Measurements from ENCODE around the gene GLIS2. TPM values are rescaled to one million over a fixed set of nuclear protein-coding genes. Genes with fewer than 3 reads are reported as not detected.

The GLIS2 gene
- total and polyA plus RNA-seq, 10 donors, result 0.89 to 8.4 (median 3.3) TPM

- Histone ChIP-seq H3K9me3 (no peaks in the 10 kb centered on the region), H3K4me3 (no peak overlapping the region), H3K27ac (no peak overlapping the region), H3K36me3 (peaks cover 0 to 67% (median 22%) of the 10 kb centered on the region in 6 donors), H3K4me1 (peaks cover 0 to 18% (median 12%) of the 10 kb centered on the region in 6 donors), H3K27me3 (replicated peaks in 1 of 7) (peaks cover 0 to 12% (median 0%) of the 10 kb centered on the region in 7 donors)
- TF ChIP-seq, protein P1, sequence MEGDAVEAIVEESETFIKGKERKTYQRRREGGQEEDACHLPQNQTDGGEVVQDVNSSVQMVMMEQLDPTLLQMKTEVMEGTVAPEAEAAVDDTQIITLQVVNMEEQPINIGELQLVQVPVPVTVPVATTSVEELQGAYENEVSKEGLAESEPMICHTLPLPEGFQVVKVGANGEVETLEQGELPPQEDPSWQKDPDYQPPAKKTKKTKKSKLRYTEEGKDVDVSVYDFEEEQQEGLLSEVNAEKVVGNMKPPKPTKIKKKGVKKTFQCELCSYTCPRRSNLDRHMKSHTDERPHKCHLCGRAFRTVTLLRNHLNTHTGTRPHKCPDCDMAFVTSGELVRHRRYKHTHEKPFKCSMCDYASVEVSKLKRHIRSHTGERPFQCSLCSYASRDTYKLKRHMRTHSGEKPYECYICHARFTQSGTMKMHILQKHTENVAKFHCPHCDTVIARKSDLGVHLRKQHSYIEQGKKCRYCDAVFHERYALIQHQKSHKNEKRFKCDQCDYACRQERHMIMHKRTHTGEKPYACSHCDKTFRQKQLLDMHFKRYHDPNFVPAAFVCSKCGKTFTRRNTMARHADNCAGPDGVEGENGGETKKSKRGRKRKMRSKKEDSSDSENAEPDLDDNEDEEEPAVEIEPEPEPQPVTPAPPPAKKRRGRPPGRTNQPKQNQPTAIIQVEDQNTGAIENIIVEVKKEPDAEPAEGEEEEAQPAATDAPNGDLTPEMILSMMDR (IDR thresholded peaks at IDR 0.05 in 8 of 11, conservative IDR thresholded peaks at IDR 0.05 in 3 of 11), result no peak
- peak in 1 of 3 donors; percentile 25 for TF ChIP-seq POLR2AphosphoS5 (IDR thresholded peaks at IDR 0.05)
- WGBS, 5 donors, result 87 to 94% (median 87%) methylated on average over 17 to 32 of the region's 32 CpGs
- DNase-seq, result no peak
- intact Hi-C loops (cut with DNase I; ENCODE audit: low total_unique reads), result loop anchor here (5.0 kb wide), 1 partner anchor 48 kb away; no protein-coding TSS in a partner anchor
Observed at GRCh38 chr16:4334724-4335495, 19.0 kb downstream of the GLIS2 start.

DNA sequence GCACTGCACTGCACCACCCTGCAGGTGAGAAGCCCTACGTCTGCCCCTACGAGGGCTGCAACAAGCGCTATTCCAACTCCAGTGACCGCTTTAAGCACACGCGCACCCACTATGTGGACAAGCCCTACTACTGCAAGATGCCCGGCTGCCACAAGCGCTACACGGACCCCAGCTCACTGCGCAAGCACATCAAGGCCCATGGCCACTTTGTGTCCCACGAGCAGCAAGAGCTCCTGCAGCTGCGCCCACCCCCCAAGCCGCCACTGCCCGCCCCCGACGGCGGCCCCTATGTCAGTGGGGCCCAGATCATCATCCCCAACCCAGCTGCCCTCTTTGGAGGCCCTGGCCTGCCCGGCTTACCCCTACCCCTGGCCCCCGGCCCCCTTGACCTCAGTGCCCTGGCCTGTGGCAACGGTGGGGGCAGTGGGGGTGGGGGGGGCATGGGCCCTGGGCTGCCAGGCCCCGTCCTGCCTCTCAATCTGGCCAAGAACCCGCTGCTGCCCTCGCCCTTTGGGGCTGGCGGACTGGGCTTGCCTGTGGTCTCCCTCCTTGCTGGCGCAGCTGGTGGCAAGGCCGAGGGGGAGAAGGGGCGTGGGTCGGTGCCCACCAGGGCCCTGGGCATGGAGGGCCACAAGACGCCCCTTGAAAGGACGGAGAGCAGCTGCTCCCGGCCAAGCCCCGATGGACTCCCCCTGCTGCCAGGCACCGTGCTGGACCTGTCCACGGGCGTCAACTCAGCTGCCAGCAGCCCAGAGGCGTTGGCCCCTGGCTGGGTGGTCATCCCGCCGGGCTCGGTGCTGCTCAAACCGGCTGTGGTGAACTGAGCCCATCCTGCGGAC lies 21.1 kb downstream of the GLIS2 start:
- H3K36me3 ChIP-seq, result peaks cover 0 to 87% (median 34%) of the 10 kb centered on the region in 6 donors
- intact Hi-C loops (cut with DNase I; ENCODE audit: low total_unique reads), result no loop called here
- 90 to 95% (median 92%) methylated on average over 5 to 41 of the region's 41 CpGs for WGBS, 5 donors

DNA sequence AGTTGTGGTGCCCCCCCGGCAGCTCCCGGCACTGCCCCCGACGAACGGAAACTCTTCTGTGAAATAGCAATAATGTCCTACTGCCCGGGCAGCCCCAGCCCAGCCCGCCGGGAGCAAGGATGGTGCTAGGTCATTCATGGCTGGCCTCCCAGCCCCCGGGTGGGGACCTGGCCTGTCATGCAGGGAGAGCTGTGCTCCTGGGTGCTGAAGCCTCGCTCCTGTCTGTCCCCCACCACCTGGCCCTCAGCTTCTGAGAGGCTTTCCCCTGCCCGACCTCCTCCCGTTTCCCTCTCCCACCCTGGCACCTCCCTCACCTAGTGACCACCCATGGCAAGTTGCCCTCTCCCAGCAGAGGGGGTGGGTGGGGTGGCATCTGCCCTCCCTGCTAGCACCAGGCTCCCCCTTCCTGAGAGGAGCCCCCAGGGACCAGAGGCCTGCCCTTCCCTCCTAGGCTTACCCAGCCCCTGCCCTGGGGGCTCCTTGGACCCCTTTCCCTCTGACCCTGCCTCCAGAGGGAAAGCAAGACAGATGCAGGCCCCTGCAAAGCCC lies 21.7 kb downstream of the GLIS2 start:
- intact Hi-C loops (cut with DNase I; ENCODE audit: low total_unique reads), result no loop called here
- peaks cover 0 to 17% (median 10%) of the 10 kb centered on the region in 6 donors for H3K4me1 ChIP-seq
- H3K9me3 ChIP-seq, result no peaks in the 10 kb centered on the region
- TF ChIP-seq POLR2AphosphoS5 (IDR thresholded peaks at IDR 0.05) (no peak), POLR2A (IDR thresholded peaks at IDR 0.05) (no peak)
- TF ChIP-seq, protein P1 (IDR thresholded peaks at IDR 0.05 in 8 of 11, conservative IDR thresholded peaks at IDR 0.05 in 3 of 11), result no peak
- H3K27ac ChIP-seq, result no peak overlapping the region
- no peak for DNase-seq
- peaks cover 0 to 88% (median 34%) of the 10 kb centered on the region in 6 donors for H3K36me3 ChIP-seq
- peaks cover 0 to 10% (median 0%) of the 10 kb centered on the region in 7 donors for H3K27me3 ChIP-seq (replicated peaks in 1 of 7)
- no peak overlapping the region for H3K4me3 ChIP-seq
- WGBS, 5 donors, result 67 to 88% (median 85%) methylated on average over 4 to 12 of the region's 12 CpGs

More for the DNA sequence above, 21.1 kb downstream of the GLIS2 start:
- Histone ChIP-seq H3K9me3 (no peaks in the 10 kb centered on the region), H3K4me3 (no peak overlapping the region), H3K27ac (no peak overlapping the region), H3K27me3 (replicated peaks in 1 of 7) (peaks cover 0 to 12% (median 0%) of the 10 kb centered on the region in 7 donors), H3K4me1 (peaks cover 0 to 17% (median 10%) of the 10 kb centered on the region in 6 donors)
- peak in 1 of 3 donors; percentile 36 for TF ChIP-seq POLR2AphosphoS5 (IDR thresholded peaks at IDR 0.05)
- TF ChIP-seq, protein P1 (IDR thresholded peaks at IDR 0.05 in 8 of 11, conservative IDR thresholded peaks at IDR 0.05 in 3 of 11), result no peak
- DNase-seq, result no peak
